Stimulated activated CD8-positive, alpha-beta memory T cell treated with anti-CD3 and anti-CD28 coated beads, Interleukin-4, amount 100 ng/mL, for 1 hour (primary cell): Measurements from ENCODE around the gene VEGFB.

ENCODE experiments used
- DNase-seq, 2 donors: peaks; one replicate each; pipeline ENCODE4 v3.0.0-alpha.2; 2020; ENCODE audit warnings: low read depth in 2 of 2, low spot score in 1 of 2

VEGFB gene, protein sequence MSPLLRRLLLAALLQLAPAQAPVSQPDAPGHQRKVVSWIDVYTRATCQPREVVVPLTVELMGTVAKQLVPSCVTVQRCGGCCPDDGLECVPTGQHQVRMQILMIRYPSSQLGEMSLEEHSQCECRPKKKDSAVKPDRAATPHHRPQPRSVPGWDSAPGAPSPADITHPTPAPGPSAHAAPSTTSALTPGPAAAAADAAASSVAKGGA

DNA sequence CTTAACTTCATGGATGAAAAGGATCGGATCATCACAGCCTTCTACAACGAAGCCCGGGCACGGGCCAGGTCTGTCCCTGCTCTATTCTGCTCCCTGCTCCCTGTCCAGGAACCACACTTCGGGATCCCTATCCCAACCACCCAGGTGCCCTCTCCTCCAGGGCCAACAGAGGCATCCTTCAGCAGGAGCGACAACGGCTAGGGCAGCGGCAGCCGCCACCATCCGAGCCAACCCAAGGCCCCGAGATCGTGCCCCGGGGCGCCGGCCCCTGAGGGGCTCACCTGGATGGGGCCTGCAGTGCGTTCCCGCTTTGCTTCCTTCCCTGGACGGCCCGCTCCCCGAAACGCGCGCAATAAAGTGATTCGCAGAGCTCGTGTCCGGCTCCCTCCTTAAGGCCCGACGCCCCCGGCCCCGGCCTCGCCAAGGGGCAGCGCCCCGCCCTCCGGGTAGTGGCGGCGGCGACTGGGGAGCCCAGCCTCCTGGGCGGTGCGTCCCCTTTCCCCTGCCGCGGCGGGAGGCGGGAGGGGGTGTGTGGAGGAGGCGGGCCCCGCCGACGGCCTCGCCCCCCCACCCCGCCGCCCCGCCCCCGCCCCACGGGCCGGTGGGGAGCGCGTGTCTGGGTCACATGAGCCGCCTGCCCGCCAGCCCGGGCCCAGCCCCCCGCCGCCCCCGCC is at the start of gene VEGFB:
Gene VEGFB (plus strand): TSS at position 672 of the 674 bp plus-strand sequence. CDS start 250 bp downstream, outside the sequence.
- DNase-seq = peak in 1 of 2 donors; percentile 58

DNA sequence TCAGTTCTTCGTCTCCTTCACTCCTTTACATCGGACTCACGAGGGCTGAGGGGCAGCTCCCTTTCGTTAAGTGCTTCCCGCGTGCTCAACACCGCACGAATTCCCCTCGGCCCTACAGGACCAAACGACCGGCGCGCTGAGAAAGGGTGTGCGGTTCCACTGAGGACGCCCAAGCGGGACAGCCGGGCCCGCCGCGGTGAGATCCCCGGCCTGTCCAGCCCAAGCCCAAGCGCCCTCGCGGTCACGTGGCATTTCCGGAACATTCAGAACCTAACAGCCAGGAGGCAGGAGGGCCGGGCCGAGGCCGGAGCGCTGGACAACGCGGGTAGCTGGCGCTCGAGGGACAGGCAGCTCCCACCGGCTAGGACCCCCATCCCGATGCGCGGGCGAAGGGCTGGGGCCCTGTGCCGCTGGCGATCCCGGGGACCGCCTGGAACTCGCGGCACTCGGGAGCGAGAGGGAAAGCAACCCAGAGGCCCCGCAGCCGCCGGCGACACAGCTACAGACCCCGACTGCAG is 49.1 kb upstream of the VEGFB start:
- no peak for DNase-seq

GRCh38 chr11:64185693-64186491 is 48.5 kb upstream of the VEGFB start, which contains the start of gene STIP1:
Gene STIP1 (plus strand): TSS chr11:64186171. CDS start chr11:64186262, 91 bp downstream.
- DNase-seq = peak; percentile 95 to 97

- no peak for DNase-seq
These were observed 47.8 kb upstream of the VEGFB start for GRCh38 chr11:64186492-64187165.

DNA sequence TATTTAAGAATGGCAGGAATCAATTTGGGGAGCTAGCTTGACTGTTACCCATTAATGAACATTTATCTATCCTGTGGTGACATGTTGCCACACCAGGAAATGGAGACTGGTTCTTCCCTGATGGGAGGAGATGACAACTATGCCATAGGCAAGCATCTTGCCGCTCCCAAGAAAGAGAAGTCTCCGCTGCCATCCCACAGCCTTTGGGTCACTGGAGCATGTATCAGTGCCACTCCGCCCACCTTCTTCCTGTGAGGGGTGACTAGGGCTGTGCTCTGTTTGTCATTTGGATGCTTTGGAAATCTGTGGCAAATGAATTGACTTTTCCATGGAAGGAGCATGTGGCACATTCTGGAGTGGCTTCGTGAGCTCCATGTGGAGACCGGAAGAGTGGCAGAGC is 42.0 kb upstream of the VEGFB start:
- no peak for DNase-seq

GRCh38 chr11:64196626-64197025 is 37.8 kb upstream of the VEGFB start:
- DNase-seq = no peak

DNA sequence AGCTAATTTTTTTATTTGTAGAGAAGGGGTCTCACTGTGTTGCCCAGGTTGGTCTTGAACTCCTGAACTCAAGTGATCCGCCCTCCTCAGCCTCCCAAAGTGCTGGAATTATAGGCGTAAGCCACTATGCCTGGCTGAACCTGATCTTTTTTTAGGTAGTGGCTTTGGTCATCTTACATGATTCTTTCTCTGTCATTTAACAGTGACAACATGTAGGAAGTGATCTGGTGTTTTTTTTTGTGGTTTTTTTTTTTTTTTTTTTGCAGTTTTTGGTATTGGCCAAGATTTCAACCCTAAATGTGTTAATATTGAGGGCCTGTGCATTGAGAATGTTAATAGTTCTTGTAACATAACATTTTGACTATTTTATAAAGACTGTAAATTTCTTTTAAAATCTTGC is 35.9 kb upstream of the VEGFB start:
- no peak for DNase-seq

- no peak for DNase-seq
These were observed 32.8 kb upstream of the VEGFB start for GRCh38 chr11:64201543-64201942.

DNA sequence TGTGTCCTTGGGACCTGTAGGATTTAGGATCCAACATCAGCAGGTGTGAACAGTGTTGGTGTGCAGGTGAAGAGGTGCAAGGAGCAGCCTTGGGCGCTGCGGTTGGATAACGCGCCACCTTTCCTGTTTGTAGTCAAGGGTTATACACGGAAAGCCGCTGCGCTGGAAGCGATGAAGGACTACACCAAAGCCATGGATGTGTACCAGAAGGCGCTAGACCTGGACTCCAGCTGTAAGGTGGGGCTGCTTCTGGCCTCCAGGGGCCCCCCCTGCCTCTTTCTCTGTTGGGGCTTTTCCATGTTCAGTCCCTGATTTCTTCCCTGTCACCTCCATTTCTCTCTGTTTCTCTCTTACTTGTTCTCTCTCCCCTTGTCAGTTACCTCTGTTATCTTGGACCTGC is 31.4 kb upstream of the VEGFB start:
- no peak for DNase-seq

DNA sequence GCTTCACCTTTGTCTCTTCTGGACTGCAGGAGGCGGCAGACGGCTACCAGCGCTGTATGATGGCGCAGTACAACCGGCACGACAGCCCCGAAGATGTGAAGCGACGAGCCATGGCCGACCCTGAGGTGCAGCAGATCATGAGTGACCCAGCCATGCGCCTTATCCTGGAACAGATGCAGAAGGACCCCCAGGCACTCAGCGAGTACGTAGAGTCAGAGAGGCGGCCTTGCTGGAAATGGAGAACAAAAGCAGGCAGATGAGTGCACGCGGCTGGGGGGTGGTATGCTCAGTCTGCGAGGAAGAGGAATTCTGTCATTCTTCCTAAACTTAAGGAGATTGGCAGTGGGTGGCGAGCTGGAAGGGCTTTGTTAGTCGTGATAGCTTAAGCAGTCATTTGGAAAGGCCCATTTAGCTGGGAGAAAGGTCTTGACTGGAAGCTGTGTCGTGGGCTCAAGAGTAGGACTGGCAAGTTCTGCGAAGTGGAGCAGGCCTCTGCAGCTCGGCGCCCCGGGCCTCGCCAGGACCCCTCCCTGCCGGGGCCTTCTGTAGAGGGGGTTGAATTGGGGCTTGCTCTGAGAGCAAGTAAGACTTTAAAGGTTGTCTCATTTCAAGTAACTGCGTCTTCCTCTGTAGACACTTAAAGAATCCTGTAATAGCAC is 30.8 kb upstream of the VEGFB start:
- DNase-seq = no peak

GRCh38 chr11:64204080-64204440 is 30.3 kb upstream of the VEGFB start:
- DNase-seq = no peak

DNA sequence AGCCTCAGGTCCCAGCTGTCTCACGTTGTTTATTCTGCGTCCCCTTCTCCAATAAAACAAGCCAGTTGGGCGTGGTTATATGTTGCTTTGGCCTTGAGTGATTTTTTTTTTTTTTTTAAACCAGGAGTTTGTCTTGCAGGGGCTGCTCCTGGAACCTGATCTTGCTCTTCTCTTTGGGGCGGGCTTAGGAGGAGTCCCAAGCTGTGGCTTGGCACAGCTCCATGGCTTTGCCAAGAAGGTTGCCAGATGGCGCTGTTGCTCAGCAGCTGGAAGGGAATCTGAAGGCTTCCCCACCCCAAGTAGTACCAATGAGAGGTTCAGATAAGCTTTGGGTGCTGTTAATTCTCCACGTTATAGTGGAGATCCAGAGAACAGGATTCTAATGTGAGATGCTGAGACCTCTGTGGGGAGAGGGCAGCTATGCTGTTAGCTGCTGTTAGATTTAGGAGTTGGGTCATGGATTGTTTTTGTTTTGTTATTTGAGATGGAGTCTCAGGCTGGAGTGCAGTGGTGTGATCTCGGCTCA is 29.9 kb upstream of the VEGFB start:
- DNase-seq = peak in 1 of 2 donors; percentile 70

DNA sequence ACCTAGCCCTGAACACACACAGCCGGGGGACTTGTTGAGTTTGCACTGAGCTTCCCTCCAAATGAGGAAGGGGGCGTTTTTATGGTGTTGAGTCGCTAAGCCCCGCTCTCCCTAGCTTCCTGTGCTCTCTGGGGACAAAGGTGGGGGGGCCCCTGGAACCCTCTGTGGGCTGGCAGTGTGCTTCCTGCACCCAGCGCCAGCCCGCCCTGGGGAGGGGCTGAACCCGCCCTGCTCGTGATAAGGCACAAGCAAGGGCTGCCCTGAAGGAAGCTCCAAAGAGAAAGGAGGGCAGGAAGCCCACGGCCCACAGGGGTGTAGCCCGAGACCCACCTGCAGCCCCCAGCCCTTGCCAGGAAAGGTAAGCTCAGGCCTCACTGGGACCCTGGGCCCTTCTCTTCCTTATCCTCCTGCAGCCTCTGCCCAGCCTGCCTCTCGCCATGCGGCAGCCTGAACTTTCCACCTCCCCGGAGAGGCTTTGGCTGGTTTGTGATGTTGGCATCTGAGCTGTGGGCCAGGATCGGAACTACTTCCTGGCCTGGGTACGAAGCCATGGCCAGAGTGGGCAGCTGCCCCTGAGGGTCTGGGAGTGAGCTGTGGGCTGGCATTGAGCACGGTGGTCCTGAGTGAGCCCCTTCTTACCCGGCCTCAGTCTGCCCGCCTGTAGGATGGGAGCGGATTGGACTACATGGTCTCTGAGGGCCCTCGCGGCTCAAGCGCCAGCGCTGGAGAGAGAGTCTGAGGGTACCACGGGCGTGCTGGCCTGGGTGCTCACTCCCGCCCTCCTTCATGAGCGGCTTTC is 27.7 kb upstream of the VEGFB start, which contains the start of gene FERMT3:
Gene FERMT3 (plus strand): TSS at position 265 of the 799 bp plus-strand sequence. CDS start 644 bp downstream, outside the sequence.
- no peak for DNase-seq

DNA sequence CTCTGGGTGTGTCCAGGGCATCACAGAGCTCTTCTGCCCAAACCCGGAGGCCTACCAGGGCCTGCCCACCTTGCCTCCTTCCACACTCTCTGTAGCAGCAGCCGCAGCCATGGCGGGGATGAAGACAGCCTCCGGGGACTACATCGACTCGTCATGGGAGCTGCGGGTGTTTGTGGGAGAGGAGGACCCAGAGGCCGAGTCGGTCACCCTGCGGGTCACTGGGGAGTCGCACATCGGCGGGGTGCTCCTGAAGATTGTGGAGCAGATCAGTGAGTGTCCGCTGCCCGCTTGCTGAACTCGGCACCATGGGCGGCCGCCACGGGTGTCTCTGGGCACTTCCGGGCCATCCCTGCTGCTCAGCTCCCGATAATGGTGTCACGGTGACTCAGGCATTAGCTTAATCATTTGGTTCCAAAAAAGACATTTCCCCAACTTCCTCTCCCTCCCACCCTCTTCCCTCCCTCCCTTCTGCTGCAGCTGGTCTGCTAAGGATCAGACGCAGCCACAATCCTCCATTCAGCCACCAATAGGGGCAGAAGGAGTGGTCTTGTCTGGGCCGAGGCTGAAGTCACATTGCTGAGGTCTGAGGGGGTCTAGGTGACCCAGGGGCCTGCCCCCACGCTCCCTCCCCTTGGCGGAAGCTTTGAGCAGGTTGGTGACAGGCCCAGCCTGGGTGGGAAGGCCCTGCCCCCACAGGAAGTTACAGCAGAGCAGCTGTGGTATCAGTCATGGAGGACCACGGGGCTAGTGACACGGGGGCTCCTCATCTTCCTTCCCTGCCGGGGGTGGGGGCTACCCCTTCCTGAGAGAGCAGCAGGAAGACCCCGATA is 26.9 kb upstream of the VEGFB start:
- DNase-seq = peak in 1 of 2 donors; percentile 61

DNA sequence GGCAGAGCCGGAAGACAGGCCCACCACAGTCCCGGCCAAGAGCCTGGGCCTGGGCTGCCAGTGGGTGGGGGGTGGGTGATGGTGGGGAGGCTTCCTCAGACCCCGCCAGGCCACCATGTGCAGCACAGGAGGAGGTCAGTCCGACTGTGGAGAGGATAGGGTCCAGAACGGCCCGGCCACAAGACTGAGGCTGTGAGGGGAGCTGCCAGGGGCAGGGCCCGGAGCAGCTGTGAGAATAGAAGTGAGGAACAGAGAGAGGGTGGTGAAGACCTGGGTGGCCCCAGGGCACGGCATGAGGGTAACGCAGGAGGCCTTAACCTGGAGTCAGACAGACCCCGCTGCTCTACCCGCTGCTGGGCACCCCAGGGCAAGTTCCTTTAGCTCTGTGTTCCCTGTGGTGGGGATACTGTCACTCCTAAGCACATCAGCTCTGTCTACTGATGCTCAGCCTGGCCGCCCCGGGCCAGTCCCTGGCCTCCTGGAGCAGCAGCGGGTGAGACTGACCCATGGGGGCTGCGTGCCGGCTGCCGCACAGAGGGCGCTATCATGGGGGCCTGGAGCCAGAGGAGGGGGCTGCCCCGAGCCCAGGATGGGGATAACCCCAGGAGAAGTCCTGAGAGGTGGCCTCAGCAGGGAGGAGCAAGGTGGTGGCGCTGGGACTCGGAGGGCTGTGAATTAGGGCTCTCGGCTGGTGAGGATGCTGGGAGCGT is 26.1 kb upstream of the VEGFB start:
- no peak for DNase-seq

- no peak for DNase-seq
These were observed 25.4 kb upstream of the VEGFB start for GRCh38 chr11:64208796-64209562.

DNA sequence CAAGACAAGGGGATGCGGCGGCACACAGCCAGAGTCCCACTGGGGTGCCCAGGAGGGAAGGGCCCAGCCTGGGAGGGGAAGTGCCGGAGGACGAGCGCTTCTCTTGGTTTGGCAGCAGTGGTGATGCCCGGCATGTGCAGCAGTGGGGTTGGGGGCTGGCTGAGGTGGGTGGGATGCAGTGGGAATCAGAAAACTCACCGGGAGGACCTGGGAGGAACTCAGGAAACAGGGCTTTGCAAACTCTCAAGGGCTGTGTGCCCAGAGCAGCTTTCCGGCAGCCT is 24.9 kb upstream of the VEGFB start:
- DNase-seq = no peak
